H54 (cell line): ENCODE data around the gene PCDH17.

ENCODE experiments used
- DNase-seq: peaks from one replicate; pipeline ENCODE4 v3.0.0; 2011; ENCODE audit warnings: low spot score, mixed read lengths; ENCODE audit not compliant: insufficient read length
- FAIRE-seq: peaks from 3 replicates; lab custom pipeline; 2011; peaks lifted over from hg19 to GRCh38; lab: Jason Lieb, UNC
- POLR2A ChIP-seq: IDR thresholded peaks from 2 replicates; pipeline ENCODE4 v1.6.1; 2011; ENCODE audit warnings: low read depth, mild to moderate bottlenecking, low read length

Gene PCDH17

GRCh38 chr13:57630661-57631595 lies 616 bp upstream of the PCDH17 start:
- DNase-seq (no peak), FAIRE-seq (no peak)
- TF ChIP-seq POLR2A: no peak

GRCh38 chr13:57632276-57633140 lies 964 bp downstream of the PCDH17 start:
- DNase-seq: no peak
- no peak for TF ChIP-seq POLR2A
- no peak for FAIRE-seq

GRCh38 chr13:57633141-57633949 lies 1.8 kb downstream of the PCDH17 start:
- no peak for FAIRE-seq
- no peak for TF ChIP-seq POLR2A
- no peak for DNase-seq

- DNase-seq (no peak), FAIRE-seq (no peak)
- TF ChIP-seq POLR2A: no peak
Measured at GRCh38 chr13:57633950-57634838, 2.6 kb downstream of the PCDH17 start.

- FAIRE-seq (no peak), DNase-seq (no peak)
- no peak for TF ChIP-seq POLR2A
Measured at GRCh38 chr13:57634839-57635165, 3.3 kb downstream of the PCDH17 start.

DNA sequence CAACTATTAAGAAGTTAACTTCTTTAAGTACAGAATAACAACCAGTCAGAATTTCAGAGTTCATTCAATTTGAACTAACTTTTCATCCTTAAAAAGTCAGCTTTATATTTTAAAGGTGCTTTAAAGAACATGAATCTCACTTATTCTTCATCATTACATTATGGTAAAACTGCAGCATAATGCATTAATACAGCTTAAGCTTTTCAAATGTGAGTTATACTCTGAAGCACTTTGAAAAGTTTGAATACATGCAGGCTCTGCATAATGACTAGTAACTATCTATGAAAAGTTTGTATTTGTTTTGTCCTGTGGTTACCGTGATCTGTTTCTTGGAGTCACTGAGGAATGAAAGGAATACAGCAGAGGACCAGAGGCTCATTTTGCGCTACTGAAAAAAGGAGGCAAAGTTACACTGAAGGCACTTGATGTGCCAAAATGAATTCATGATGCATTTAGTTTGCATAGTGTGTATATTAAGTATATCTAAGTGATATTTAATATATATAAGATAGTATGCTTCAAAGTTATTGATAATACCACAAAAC lies 4.1 kb downstream of the PCDH17 start:
- no peak for DNase-seq
- FAIRE-seq: no peak
- no peak for TF ChIP-seq POLR2A

DNA sequence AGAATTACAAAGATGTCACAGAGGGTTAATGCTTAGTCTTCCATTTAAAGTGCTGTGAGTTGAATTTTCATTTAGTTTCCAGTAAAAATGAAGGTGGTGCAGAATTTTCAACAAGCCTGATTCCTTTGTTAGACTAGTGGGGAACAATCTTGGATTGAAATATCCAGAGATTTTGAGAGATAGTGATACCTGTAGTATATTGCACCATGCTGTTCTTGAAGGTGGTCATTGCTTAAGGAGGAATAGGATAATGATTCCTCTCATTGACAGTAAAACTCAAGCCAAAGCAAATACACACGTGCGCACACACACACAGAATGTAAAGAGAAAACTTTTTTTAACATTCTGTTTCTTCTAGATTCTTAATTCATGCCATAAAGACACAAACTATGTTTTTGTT lies 5.3 kb downstream of the PCDH17 start:
- no peak for DNase-seq
- FAIRE-seq: no peak
- TF ChIP-seq POLR2A: no peak

- no peak for TF ChIP-seq POLR2A
- DNase-seq: no peak
- no peak for FAIRE-seq
Measured at GRCh38 chr13:57637515-57637914, 6.0 kb downstream of the PCDH17 start.

DNA sequence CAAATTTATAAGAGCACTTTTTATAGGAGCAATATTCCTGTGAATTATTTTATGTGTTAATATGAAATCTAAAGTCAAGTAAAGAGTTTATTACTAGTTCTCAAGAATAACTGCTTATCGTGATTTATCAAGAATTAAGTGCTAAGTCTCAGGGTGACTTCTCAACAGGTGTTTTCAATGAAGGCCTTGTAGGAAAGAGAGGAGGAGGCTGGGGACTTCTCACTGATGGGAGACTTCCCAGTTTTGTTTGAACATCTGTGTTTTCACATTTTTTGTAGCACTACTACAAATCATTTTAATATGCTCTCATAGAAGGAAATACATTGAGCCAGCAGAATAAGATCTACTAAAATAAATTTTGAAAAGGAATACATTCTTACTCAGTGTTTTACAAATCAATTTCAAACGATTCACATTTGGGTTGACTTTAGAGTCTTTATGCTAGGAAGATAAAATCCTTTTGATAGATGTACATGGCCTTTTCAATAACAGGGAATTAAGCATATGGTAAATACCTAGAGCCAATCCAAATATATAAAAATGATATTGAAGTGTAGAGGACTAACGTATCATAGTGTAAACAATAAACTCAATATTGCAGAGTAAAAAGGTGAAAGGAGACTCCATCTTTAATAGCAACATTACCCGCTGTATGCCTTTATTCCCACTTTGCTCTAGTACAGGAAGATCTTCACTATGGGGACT lies 6.8 kb downstream of the PCDH17 start:
- DNase-seq: no peak
- FAIRE-seq: no peak

GRCh38 chr13:57640607-57641006 lies 9.1 kb downstream of the PCDH17 start:
- DNase-seq (no peak), FAIRE-seq (no peak)
- TF ChIP-seq POLR2A: no peak

More for the DNA sequence above, 6.8 kb downstream of the PCDH17 start:
- no peak for TF ChIP-seq POLR2A

- FAIRE-seq: no peak
- no peak for DNase-seq
- no peak for TF ChIP-seq POLR2A
Measured at GRCh38 chr13:57641051-57641450, 9.5 kb downstream of the PCDH17 start.

DNA sequence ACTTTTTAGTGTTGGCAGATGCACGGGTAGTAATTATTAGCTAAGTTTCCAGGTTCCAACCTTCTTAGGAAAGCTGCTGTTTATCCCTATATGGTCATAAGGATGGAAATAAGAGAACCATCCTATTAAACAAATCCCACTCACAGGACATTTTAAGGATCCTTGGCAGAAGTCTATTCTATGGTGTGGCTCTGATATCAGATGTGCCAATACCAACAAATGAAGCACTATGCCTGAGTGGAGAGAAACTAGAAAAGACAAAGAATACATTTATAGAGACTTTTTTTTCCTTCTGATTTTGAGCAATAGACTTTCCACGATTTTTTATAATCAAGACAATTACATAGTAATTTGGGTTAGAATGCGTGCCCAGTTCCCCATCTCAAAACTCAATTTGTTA lies 12.6 kb downstream of the PCDH17 start:
- no peak for TF ChIP-seq POLR2A
- DNase-seq (no peak), FAIRE-seq (no peak)
